ENCODE measurements around the gene OCEL1. TPM values are rescaled to one million over a fixed set of nuclear protein-coding genes. Genes with fewer than 3 reads are reported as not detected.

Gene OCEL1
- total RNA-seq, 1 experiment from 2014 or later: 25.7 TPM

GRCh38 chr19:17254636-17255035 lies 28.6 kb downstream of the OCEL1 start:
- no peaks in the 10 kb centered on the region for H3K79me2 ChIP-seq (ENCODE audit: insufficient read depth, low read length)

More at GRCh38 chr19:17254636-17255035, 28.6 kb downstream of the OCEL1 start:
- H3K56ac ChIP-seq (ENCODE audit: insufficient read length, low read depth, low read length): no peak overlapping the region
- no peak overlapping the region for H2BK20ac ChIP-seq (ENCODE audit: low read depth, low read length, poor library complexity, severe bottlenecking)
- H3K18ac ChIP-seq (ENCODE audit: insufficient read length, low read depth, low read length): no peak overlapping the region
- no peak overlapping the region for H3K4ac ChIP-seq (ENCODE audit: low read depth, low read length)
- H2BK12ac ChIP-seq (ENCODE audit: insufficient read length, low read depth, low read length): no peak overlapping the region
- no peaks in the 10 kb centered on the region for H4K20me1 ChIP-seq (ENCODE audit: control insufficient read depth, insufficient read depth, insufficient read length)
- no peak for TF ChIP-seq CTCF (conservative IDR thresholded peaks at IDR 0.05)
- H2BK5ac ChIP-seq (ENCODE audit: insufficient read length, low read length): no peak overlapping the region
- no peak overlapping the region for H3K4me2 ChIP-seq (ENCODE audit: insufficient read depth, insufficient read length, low read length)
- no peak overlapping the region for H4K5ac ChIP-seq (ENCODE audit: insufficient read length, low read depth, low read length)
- 0 out of 5 replicates have a peak overlapping the region, but pooled peaks of 1 of the 2 experiments have one; percentile 2 for H3K4me3 Mint-ChIP-seq
- H2BK15ac ChIP-seq (ENCODE audit: low read depth, low read length): no peak overlapping the region
- H3K9me3 Mint-ChIP-seq: no peaks in the 10 kb centered on the region
- no peak overlapping the region for H3K14ac ChIP-seq (ENCODE audit: insufficient read depth, low read length)
- no peak overlapping the region for H3K9ac ChIP-seq (ENCODE audit: extremely low read depth, insufficient read length, low read length)
- H3K79me1 ChIP-seq (ENCODE audit: insufficient read depth, low read depth, low read length, poor library complexity, severe bottlenecking): no peaks in the 10 kb centered on the region
- no peak overlapping the region for H4K91ac ChIP-seq (ENCODE audit: insufficient read length, low read depth, low read length)
- H3K4me1 ChIP-seq (ENCODE audit: insufficient read depth, low read length): no peaks in the 10 kb centered on the region
- no peak overlapping the region for H3T11ph ChIP-seq (ENCODE audit: low read length)
- H3K27ac ChIP-seq (ENCODE audit: insufficient read length, low read depth, low read length): no peak overlapping the region
- no peaks in the 10 kb centered on the region for H3K27me3 Mint-ChIP-seq (ENCODE audit: low read depth)
- DNase-seq: no peak
- H3K4me1 Mint-ChIP-seq: no peaks in the 10 kb centered on the region; a peak in 2 of 4 replicates
- no peak overlapping the region for H3K27ac Mint-ChIP-seq
- H2AFZ ChIP-seq (ENCODE audit: low read length): no peak overlapping the region
- no peak overlapping the region for H2BK120ac ChIP-seq (ENCODE audit: low read depth, low read length, poor library complexity, severe bottlenecking)
- H3K23me2 ChIP-seq (ENCODE audit: insufficient read length, low read depth, low read length, poor library complexity, severe bottlenecking): no peaks in the 10 kb centered on the region
- no CpG with 5 or more reads among the region's 10 CpGs for WGBS (ENCODE audit: extremely low coverage, insufficient read length, low lambda C conversion rate)
- no peak overlapping the region for H2AK5ac ChIP-seq (ENCODE audit: insufficient read length, low read length)
- H3K36me3 Mint-ChIP-seq (ENCODE audit: insufficient read depth in 1 of 3, low read depth in 3 of 3): peaks cover 0 to 22% (median 2%) of the 10 kb centered on the region in 3 experiments; a peak in 4 of 7 replicates
- no peaks in the 10 kb centered on the region for H3K27me3 ChIP-seq (ENCODE audit: insufficient read depth, low read length)
- H3K9me3 ChIP-seq (ENCODE audit: control insufficient read depth, low read depth, low read length): peaks cover 9% of the 10 kb centered on the region
- no peak overlapping the region for H3K23ac ChIP-seq (ENCODE audit: insufficient read length, low read depth, low read length)
- H4K8ac ChIP-seq (replicated peaks; ENCODE audit: insufficient read length, low read depth, low read length): no peak overlapping the region

All from H9 (cell line).